22Rv1 (cell line): ENCODE results near the gene GDF15.

Experiments
- ZFX ChIP-seq: fragments of 450-650 bp; IDR thresholded peaks from 2 replicates; pipeline ENCODE4 v1.6.1; 2017; ENCODE audit warnings: antibody characterized with exemption, borderline replicate concordance
- TF ChIP-seq, protein P1 (sequence below): fragments of 450-650 bp; IDR thresholded peaks from 2 replicates; pipeline ENCODE4 v1.5.1; 2017; ENCODE audit warnings: mild to moderate bottlenecking

DNA sequence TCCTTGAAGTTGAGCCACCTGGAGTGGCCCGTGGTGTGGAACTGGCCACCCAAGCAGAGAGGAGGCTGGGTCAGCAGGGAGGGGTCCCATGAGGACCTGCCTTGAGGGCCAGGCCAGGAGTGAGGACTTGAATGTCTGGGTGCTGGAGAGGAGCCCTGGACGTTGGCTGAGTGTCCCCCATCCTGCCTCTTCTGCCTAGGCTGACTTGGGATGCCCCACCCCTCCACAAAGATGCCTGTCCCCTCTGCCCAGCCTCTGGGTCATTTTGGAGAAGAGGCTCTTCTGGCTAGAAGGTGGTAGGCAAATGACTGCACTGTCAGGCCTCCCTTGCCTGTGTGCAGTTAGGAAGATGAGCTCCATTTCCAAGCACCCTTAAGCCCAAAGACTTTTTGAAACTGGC is 35.0 kb downstream of the GDF15 start:
- TF ChIP-seq, protein P1, sequence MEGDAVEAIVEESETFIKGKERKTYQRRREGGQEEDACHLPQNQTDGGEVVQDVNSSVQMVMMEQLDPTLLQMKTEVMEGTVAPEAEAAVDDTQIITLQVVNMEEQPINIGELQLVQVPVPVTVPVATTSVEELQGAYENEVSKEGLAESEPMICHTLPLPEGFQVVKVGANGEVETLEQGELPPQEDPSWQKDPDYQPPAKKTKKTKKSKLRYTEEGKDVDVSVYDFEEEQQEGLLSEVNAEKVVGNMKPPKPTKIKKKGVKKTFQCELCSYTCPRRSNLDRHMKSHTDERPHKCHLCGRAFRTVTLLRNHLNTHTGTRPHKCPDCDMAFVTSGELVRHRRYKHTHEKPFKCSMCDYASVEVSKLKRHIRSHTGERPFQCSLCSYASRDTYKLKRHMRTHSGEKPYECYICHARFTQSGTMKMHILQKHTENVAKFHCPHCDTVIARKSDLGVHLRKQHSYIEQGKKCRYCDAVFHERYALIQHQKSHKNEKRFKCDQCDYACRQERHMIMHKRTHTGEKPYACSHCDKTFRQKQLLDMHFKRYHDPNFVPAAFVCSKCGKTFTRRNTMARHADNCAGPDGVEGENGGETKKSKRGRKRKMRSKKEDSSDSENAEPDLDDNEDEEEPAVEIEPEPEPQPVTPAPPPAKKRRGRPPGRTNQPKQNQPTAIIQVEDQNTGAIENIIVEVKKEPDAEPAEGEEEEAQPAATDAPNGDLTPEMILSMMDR: no peak
- no peak for TF ChIP-seq ZFX
